ENCODE measurements around the gene SMARCAL1. TPM values are rescaled to one million over a fixed set of nuclear protein-coding genes. Genes with fewer than 3 reads are reported as not detected.

Gene SMARCAL1
- total and polyA plus RNA-seq, 2 of the 13 experiments (the other 11 are each of a cell fraction or from before 2014, with no cell fraction given): 12.7 to 21.3 TPM

GRCh38 chr2:216412022-216412999, at the start of gene SMARCAL1 (continued):
- no peak for TF ChIP-seq NFRKB (IDR thresholded peaks at IDR 0.05)
- no peak for TF ChIP-seq ZNF672 (CRISPR knock-in tag; IDR thresholded peaks at IDR 0.05)
- TF ChIP-seq ZFP36L2 (CRISPR knock-in tag; IDR thresholded peaks at IDR 0.05): no peak
- no peak for TF ChIP-seq CERS6 (CRISPR knock-in tag; IDR thresholded peaks at IDR 0.05)
- TF ChIP-seq ZUFSP (CRISPR knock-in tag; IDR thresholded peaks at IDR 0.05; ENCODE audit: borderline replicate concordance): no peak
- TF ChIP-seq ZBTB37 (CRISPR knock-in tag; IDR thresholded peaks at IDR 0.05): no peak
- TF ChIP-seq BRCA1 (CRISPR knock-in tag; IDR thresholded peaks at IDR 0.05): no peak
- TF ChIP-seq IRF9 (CRISPR knock-in tag; IDR thresholded peaks at IDR 0.05; ENCODE audit: borderline replicate concordance): peak; percentile 99
- no peak for TF ChIP-seq NCOA5 (CRISPR knock-in tag; IDR thresholded peaks at IDR 0.05)
- TF ChIP-seq ZBTB43 (CRISPR knock-in tag; conservative IDR thresholded peaks at IDR 0.05): 0 out of 2 replicates have a peak, but pooled peaks have one; percentile 47
- TF ChIP-seq MAZ (IDR thresholded peaks at IDR 0.05; ENCODE audit: borderline replicate concordance, low read depth, low read length): 0 out of 2 replicates have a peak, but pooled peaks have one; percentile 51
- TF ChIP-seq MAZ (CRISPR knock-in tag; IDR thresholded peaks at IDR 0.05; ENCODE audit: low read depth): peak; percentile 72
- TF ChIP-seq, protein P1, sequence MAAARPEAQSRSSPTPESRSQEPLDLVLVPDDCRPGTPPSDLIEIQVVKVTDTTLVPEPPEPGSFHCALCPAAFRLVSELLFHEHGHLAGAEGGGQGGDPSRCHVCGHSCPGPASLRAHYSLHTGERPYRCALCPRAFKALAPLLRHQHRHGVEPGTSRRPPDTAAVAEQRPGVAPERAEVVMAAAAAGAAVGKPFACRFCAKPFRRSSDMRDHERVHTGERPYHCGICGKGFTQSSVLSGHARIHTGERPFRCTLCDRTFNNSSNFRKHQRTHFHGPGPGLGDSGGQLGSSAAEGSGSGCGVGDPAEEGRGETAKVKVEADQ (CRISPR knock-in tag; IDR thresholded peaks at IDR 0.05; ENCODE audit: borderline replicate concordance): 0 out of 2 replicates have a peak, but pooled peaks have one; percentile 35
- TF ChIP-seq ZBTB8A (CRISPR knock-in tag; IDR thresholded peaks at IDR 0.05; ENCODE audit: borderline replicate concordance, low read depth): no peak
- peak; percentile 100 for TF ChIP-seq CREM (IDR thresholded peaks at IDR 0.05)
- TF ChIP-seq CREM (CRISPR knock-in tag; IDR thresholded peaks at IDR 0.05): peak; percentile 3; the same call in 1 of the 2 replicates
- no peak for TF ChIP-seq RELA (CRISPR knock-in tag; IDR thresholded peaks at IDR 0.05)
- no peak for TF ChIP-seq TFDP1 (CRISPR knock-in tag; IDR thresholded peaks at IDR 0.05; ENCODE audit: borderline replicate concordance)
- 0 out of 2 replicates have a peak, but pooled peaks have one; percentile 63 for TF ChIP-seq ZNF839 (CRISPR knock-in tag; IDR thresholded peaks at IDR 0.05; ENCODE audit: borderline replicate concordance)
- TF ChIP-seq ZNF383 (CRISPR knock-in tag; IDR thresholded peaks at IDR 0.05; ENCODE audit: borderline replicate concordance): peak; percentile 44; the same call in 1 of the 2 replicates
